Upper lobe of left lung (tissue), 6 donors: ENCODE data around the gene OR1D5. TPM values are rescaled to one million over a fixed set of nuclear protein-coding genes. Genes with fewer than 3 reads are reported as not detected.
A peak's percentile ranks its signal among the peaks of the same experiment; 100 is the strongest.

ENCODE experiments used
- ATAC-seq, 2 donors: fragments of 200-7000 bp; cut with Tn5 transposase; one replicate each; pipeline ENCODE4 v1.9.1; 2022; ENCODE audit warnings: mild to moderate bottlenecking in 2 of 2, moderate library complexity in 2 of 2; ENCODE audit not compliant: low FRiP score in 2 of 2
- DNase-seq, 2 donors: peaks; one replicate each; pipeline ENCODE4 v3.0.0-alpha.2; 2019 to 2020
- H3K27ac ChIP-seq, 4 donors: fragments of 200-600 bp; sonication (generic); one replicate each; pipeline ENCODE4 v1.5.1; 2016 to 2019
- H3K27me3 ChIP-seq, 4 donors: fragments of 200-600 bp; sonication (generic); one replicate each; pipeline ENCODE4 v1.5.1; 2017 to 2019
- H3K36me3 ChIP-seq, 4 donors: fragments of 200-600 bp; sonication (generic); one replicate each; pipeline ENCODE4 v1.5.1; 2016 to 2019
- H3K4me1 ChIP-seq, 4 donors: fragments of 200-600 bp; sonication (generic); one replicate each; pipeline ENCODE4 v1.5.1; 2018 to 2019
- H3K4me3 ChIP-seq, 4 donors: fragments of 200-600 bp; sonication (generic); one replicate each; pipeline ENCODE4 v1.5.1; 2017 to 2019; ENCODE audit warnings: mild to moderate bottlenecking in 2 of 4, moderate library complexity in 1 of 4
- H3K9me3 ChIP-seq, 4 donors: fragments of 200-600 bp; sonication (generic); one replicate each; pipeline ENCODE4 v1.5.1; 2018 to 2019
- CTCF ChIP-seq, 6 experiments: fragments of 450-650 bp in 4 of 6; fragments of 200-600 bp in 2 of 6; sonication (generic) in 2 of 6; IDR thresholded peaks; one replicate each; pipeline ENCODE4 v1.5.1; 2016 to 2019; ENCODE audit warnings: antibody characterized with exemption in 6 of 6
- EP300 ChIP-seq, 4 donors: sonication (generic); formaldehyde crosslinking; IDR thresholded peaks; one replicate each; pipeline ENCODE4 v1.5.1; 2017; ENCODE audit warnings: antibody characterized with exemption in 4 of 4, control low read depth in 2 of 4
- POLR2A ChIP-seq, 4 donors: fragments of 450-650 bp; IDR thresholded peaks; one replicate each; pipeline ENCODE4 v1.5.1; 2016 to 2017; ENCODE audit warnings: antibody characterized with exemption in 4 of 4, mild to moderate bottlenecking in 2 of 4
- POLR2AphosphoS5 ChIP-seq, 2 donors: sonication (generic); formaldehyde crosslinking; IDR thresholded peaks; one replicate each; pipeline ENCODE4 v1.5.1; 2017; ENCODE audit warnings: antibody characterized with exemption in 2 of 2
- WGBS, 2 donors: methylation state at CpG; one replicate each; pipeline ENCODE4 v1.1.5; 2017 to 2018; 5-methylcytosine and 5-hydroxymethylcytosine counted together
- total RNA-seq, 6 donors: library from RNA; depleted of rRNA in 4 of 6; stranded (reverse); fragments of >200 nt in 4 of 6; gene quantifications; one replicate each; pipeline versions ENCODE4 v1.1.0 to v1.2.1, GENCODE V29; 2016 to 2021
- donor health status: DM: no; HTN: no; CAD: no; lungs with moderate emphysema.
- donor health status: DM: no; HTN: yes; CAD: no; lungs with severe emphysema.

OR1D5 gene
- total RNA-seq, 6 donors from 2014 or later = not detected

GRCh38 chr17:3024346-3024745, 39.1 kb downstream of the OR1D5 start:
- H3K9me3 ChIP-seq = peaks cover 0 to 6% (median 0%) of the 10 kb centered on the region in 4 donors
- no peaks in the 10 kb centered on the region for H3K4me1 ChIP-seq
- WGBS, 2 donors = 90 to 95% methylated on average over 2 of the region's 2 CpGs
- H3K27ac ChIP-seq = no peak overlapping the region
- no peaks in the 10 kb centered on the region for H3K27me3 ChIP-seq
- TF ChIP-seq CTCF (IDR thresholded peaks at IDR 0.05) (no peak), EP300 (IDR thresholded peaks at IDR 0.05) (no peak), POLR2A (IDR thresholded peaks at IDR 0.05) (no peak), POLR2AphosphoS5 (IDR thresholded peaks at IDR 0.05) (no peak)
- peaks cover 0 to 12% (median 6%) of the 10 kb centered on the region in 4 donors for H3K36me3 ChIP-seq
- no peak overlapping the region for H3K4me3 ChIP-seq
- no peak for DNase-seq
- no peak for ATAC-seq

- DNase-seq (no peak), ATAC-seq (no peak)
- WGBS, 2 donors = 89 to 91% methylated on average over 4 of the region's 4 CpGs
- H3K36me3 ChIP-seq = peaks cover 0 to 12% (median 3%) of the 10 kb centered on the region in 4 donors
- no peak for TF ChIP-seq CTCF (IDR thresholded peaks at IDR 0.05)
- H3K4me1 ChIP-seq = no peaks in the 10 kb centered on the region
- no peaks in the 10 kb centered on the region for H3K27me3 ChIP-seq
- peaks cover 0 to 6% (median 0%) of the 10 kb centered on the region in 4 donors for H3K9me3 ChIP-seq
- no peak overlapping the region for H3K4me3 ChIP-seq
- no peak overlapping the region for H3K27ac ChIP-seq
These were observed 41.2 kb downstream of the OR1D5 start for GRCh38 chr17:3022197-3022596.

- 94 to 96% methylated on average over 12 to 16 of the region's 16 CpGs for WGBS, 2 donors
- H3K36me3 ChIP-seq = peaks cover 0 to 6% (median 3%) of the 10 kb centered on the region in 4 donors
These were observed 43.0 kb downstream of the OR1D5 start for GRCh38 chr17:3020381-3020780.

GRCh38 chr17:3019761-3020160, 43.6 kb downstream of the OR1D5 start:
- no peaks in the 10 kb centered on the region for H3K4me1 ChIP-seq
- no peak overlapping the region for H3K4me3 ChIP-seq
- no peak for ATAC-seq
- H3K9me3 ChIP-seq = peaks cover 0 to 6% (median 0%) of the 10 kb centered on the region in 4 donors
- 84 to 100% methylated on average over 1 to 7 of the region's 9 CpGs for WGBS, 2 donors
- no peak overlapping the region for H3K27ac ChIP-seq
- H3K36me3 ChIP-seq = peaks cover 0 to 6% (median 3%) of the 10 kb centered on the region in 4 donors
- no peaks in the 10 kb centered on the region for H3K27me3 ChIP-seq
- no peak for DNase-seq
- TF ChIP-seq POLR2A (IDR thresholded peaks at IDR 0.05) = no peak
- no peak for TF ChIP-seq POLR2AphosphoS5 (IDR thresholded peaks at IDR 0.05)
- TF ChIP-seq EP300 (IDR thresholded peaks at IDR 0.05) = no peak
- no peak for TF ChIP-seq CTCF (IDR thresholded peaks at IDR 0.05)

More at GRCh38 chr17:3020381-3020780, 43.0 kb downstream of the OR1D5 start:
- TF ChIP-seq POLR2AphosphoS5 (IDR thresholded peaks at IDR 0.05) (no peak), EP300 (IDR thresholded peaks at IDR 0.05) (no peak), POLR2A (IDR thresholded peaks at IDR 0.05) (no peak), CTCF (IDR thresholded peaks at IDR 0.05) (no peak)
- H3K4me3 ChIP-seq = no peak overlapping the region
- H3K9me3 ChIP-seq = peaks cover 0 to 6% (median 0%) of the 10 kb centered on the region in 4 donors
- no peak for DNase-seq
- no peak overlapping the region for H3K27ac ChIP-seq
- H3K4me1 ChIP-seq = no peaks in the 10 kb centered on the region
- no peak for ATAC-seq
- no peaks in the 10 kb centered on the region for H3K27me3 ChIP-seq

- 89 to 95% methylated on average over 5 to 15 of the region's 15 CpGs for WGBS, 2 donors
- Histone ChIP-seq H3K36me3 (peaks cover 0 to 6% (median 3%) of the 10 kb centered on the region in 4 donors), H3K9me3 (peaks cover 0 to under 1% (median 0%) of the 10 kb centered on the region in 4 donors), H3K4me3 (no peak overlapping the region), H3K27me3 (no peaks in the 10 kb centered on the region), H3K27ac (no peak overlapping the region), H3K4me1 (no peaks in the 10 kb centered on the region)
- ATAC-seq = peak in 1 of 2 donors; percentile 35
- DNase-seq = no peak
- TF ChIP-seq CTCF (IDR thresholded peaks at IDR 0.05) (no peak), EP300 (IDR thresholded peaks at IDR 0.05) (no peak), POLR2A (IDR thresholded peaks at IDR 0.05) (no peak)
These were observed 45.5 kb downstream of the OR1D5 start for GRCh38 chr17:3017936-3018335.
